GM18526 (cell line): ENCODE results near the gene ERBB2.

ENCODE experiments used
- POLR2A ChIP-seq: IDR thresholded peaks from 3 replicates; pipeline ENCODE4 v1.6.1; 2011; ENCODE audit not compliant: insufficient read length; ENCODE audit errors: extremely low read depth

ERBB2 gene

GRCh38 chr17:39761861-39762496, 62.1 kb downstream of the ERBB2 start:
- TF ChIP-seq POLR2A: no peak

- TF ChIP-seq POLR2A: no peak
These were observed 63.4 kb downstream of the ERBB2 start for GRCh38 chr17:39763051-39763820.

GRCh38 chr17:39765175-39765574, 65.3 kb downstream of the ERBB2 start:
- no peak for TF ChIP-seq POLR2A

- TF ChIP-seq POLR2A: no peak
These were observed 65.9 kb downstream of the ERBB2 start for GRCh38 chr17:39765766-39766165.

GRCh38 chr17:39767147-39767546, 67.3 kb downstream of the ERBB2 start:
- no peak for TF ChIP-seq POLR2A

GRCh38 chr17:39769974-39770587, 70.2 kb downstream of the ERBB2 start:
- TF ChIP-seq POLR2A: peak; percentile 16

- TF ChIP-seq POLR2A: no peak
These were observed 72.6 kb downstream of the ERBB2 start for GRCh38 chr17:39772415-39772814.

GRCh38 chr17:39772987-39773934, 73.4 kb downstream of the ERBB2 start:
- TF ChIP-seq POLR2A: no peak

- no peak for TF ChIP-seq POLR2A
These were observed 74.2 kb downstream of the ERBB2 start for GRCh38 chr17:39774047-39774446.

GRCh38 chr17:39775031-39775430, 75.2 kb downstream of the ERBB2 start:
- no peak for TF ChIP-seq POLR2A

- TF ChIP-seq POLR2A: no peak
These were observed 76.4 kb downstream of the ERBB2 start for GRCh38 chr17:39776252-39776651.

GRCh38 chr17:39777534-39778365, 77.9 kb downstream of the ERBB2 start:
- no peak for TF ChIP-seq POLR2A
